GM23338 (cell line): ENCODE data around the gene YJEFN3.

Experiments used
- CREB1 ChIP-seq: fragments of 250-450 bp; sonication (Bioruptor Pico); IDR thresholded peaks from 2 replicates; pipeline ENCODE4 v1.5.0; 2020; ENCODE audit warnings: low read depth, mild to moderate bottlenecking, moderate library complexity
- EZH2 ChIP-seq: fragments of 200-600 bp; sonication (generic); IDR thresholded peaks from one replicate; pipeline ENCODE4 v1.8.0; 2017; ENCODE audit warnings: antibody characterized with exemption, mild to moderate bottlenecking, low read depth; ENCODE audit not compliant: unreplicated experiment
- EZH2phosphoT487 ChIP-seq: fragments of 200-600 bp; sonication (generic); IDR thresholded peaks from one replicate; pipeline ENCODE4 v1.8.1; 2018; ENCODE audit warnings: antibody characterized with exemption; ENCODE audit not compliant: unreplicated experiment
- JUNB ChIP-seq: IDR thresholded peaks from one replicate; pipeline ENCODE4 v1.6.1; 2016; ENCODE audit warnings: antibody characterized with exemption; ENCODE audit not compliant: unreplicated experiment
- NANOG ChIP-seq: IDR thresholded peaks from 2 replicates; pipeline ENCODE4 v1.6.1; 2016; ENCODE audit warnings: antibody characterized with exemption, borderline replicate concordance
- POLR2AphosphoS5 ChIP-seq: IDR thresholded peaks from 2 replicates; pipeline ENCODE4 v1.6.1; 2016; ENCODE audit warnings: antibody characterized with exemption, low read depth
- REST ChIP-seq: IDR thresholded peaks from one replicate; pipeline ENCODE4 v1.6.1; 2018; ENCODE audit warnings: antibody characterized with exemption; ENCODE audit not compliant: unreplicated experiment
- TF ChIP-seq, protein P1 (sequence below), 2 experiments: fragments of 200-600 bp in 1 of 2; sonication (generic) in 1 of 2; conservative IDR thresholded peaks; 2 replicates each; pipeline versions ENCODE4 v1.5.1 to v1.6.1; 2016 to 2017; ENCODE audit warnings: antibody characterized with exemption in 2 of 2, low read depth in 2 of 2, mild to moderate bottlenecking in 2 of 2, moderate library complexity in 1 of 2
- TF ChIP-seq, protein P2 (sequence below): fragments of 250-450 bp; sonication (Bioruptor Pico); IDR thresholded peaks from 2 replicates; pipeline ENCODE4 v1.5.0; 2020; ENCODE audit warnings: mild to moderate bottlenecking, moderate library complexity

DNA sequence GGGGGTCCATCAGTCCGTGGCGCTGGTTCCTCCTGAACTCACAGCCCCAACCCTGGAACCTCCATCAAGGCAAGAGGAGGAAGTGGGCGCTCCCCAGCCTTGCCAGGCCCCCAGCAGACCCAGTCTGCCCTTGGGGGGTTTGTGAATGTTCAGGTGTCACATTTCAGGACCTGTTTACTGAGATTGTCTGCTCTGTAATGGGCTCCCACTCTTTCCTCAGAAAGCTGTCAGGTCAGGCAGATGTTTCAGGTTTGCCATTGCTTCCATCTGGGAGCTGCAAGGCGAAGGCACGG lies 42.8 kb upstream of the YJEFN3 start:
- TF ChIP-seq, protein P1, sequence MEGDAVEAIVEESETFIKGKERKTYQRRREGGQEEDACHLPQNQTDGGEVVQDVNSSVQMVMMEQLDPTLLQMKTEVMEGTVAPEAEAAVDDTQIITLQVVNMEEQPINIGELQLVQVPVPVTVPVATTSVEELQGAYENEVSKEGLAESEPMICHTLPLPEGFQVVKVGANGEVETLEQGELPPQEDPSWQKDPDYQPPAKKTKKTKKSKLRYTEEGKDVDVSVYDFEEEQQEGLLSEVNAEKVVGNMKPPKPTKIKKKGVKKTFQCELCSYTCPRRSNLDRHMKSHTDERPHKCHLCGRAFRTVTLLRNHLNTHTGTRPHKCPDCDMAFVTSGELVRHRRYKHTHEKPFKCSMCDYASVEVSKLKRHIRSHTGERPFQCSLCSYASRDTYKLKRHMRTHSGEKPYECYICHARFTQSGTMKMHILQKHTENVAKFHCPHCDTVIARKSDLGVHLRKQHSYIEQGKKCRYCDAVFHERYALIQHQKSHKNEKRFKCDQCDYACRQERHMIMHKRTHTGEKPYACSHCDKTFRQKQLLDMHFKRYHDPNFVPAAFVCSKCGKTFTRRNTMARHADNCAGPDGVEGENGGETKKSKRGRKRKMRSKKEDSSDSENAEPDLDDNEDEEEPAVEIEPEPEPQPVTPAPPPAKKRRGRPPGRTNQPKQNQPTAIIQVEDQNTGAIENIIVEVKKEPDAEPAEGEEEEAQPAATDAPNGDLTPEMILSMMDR (conservative IDR thresholded peaks at IDR 0.05; ENCODE audit: low read depth in 2 of 2) = no peak
- no peak for TF ChIP-seq EZH2
- TF ChIP-seq, protein P2, sequence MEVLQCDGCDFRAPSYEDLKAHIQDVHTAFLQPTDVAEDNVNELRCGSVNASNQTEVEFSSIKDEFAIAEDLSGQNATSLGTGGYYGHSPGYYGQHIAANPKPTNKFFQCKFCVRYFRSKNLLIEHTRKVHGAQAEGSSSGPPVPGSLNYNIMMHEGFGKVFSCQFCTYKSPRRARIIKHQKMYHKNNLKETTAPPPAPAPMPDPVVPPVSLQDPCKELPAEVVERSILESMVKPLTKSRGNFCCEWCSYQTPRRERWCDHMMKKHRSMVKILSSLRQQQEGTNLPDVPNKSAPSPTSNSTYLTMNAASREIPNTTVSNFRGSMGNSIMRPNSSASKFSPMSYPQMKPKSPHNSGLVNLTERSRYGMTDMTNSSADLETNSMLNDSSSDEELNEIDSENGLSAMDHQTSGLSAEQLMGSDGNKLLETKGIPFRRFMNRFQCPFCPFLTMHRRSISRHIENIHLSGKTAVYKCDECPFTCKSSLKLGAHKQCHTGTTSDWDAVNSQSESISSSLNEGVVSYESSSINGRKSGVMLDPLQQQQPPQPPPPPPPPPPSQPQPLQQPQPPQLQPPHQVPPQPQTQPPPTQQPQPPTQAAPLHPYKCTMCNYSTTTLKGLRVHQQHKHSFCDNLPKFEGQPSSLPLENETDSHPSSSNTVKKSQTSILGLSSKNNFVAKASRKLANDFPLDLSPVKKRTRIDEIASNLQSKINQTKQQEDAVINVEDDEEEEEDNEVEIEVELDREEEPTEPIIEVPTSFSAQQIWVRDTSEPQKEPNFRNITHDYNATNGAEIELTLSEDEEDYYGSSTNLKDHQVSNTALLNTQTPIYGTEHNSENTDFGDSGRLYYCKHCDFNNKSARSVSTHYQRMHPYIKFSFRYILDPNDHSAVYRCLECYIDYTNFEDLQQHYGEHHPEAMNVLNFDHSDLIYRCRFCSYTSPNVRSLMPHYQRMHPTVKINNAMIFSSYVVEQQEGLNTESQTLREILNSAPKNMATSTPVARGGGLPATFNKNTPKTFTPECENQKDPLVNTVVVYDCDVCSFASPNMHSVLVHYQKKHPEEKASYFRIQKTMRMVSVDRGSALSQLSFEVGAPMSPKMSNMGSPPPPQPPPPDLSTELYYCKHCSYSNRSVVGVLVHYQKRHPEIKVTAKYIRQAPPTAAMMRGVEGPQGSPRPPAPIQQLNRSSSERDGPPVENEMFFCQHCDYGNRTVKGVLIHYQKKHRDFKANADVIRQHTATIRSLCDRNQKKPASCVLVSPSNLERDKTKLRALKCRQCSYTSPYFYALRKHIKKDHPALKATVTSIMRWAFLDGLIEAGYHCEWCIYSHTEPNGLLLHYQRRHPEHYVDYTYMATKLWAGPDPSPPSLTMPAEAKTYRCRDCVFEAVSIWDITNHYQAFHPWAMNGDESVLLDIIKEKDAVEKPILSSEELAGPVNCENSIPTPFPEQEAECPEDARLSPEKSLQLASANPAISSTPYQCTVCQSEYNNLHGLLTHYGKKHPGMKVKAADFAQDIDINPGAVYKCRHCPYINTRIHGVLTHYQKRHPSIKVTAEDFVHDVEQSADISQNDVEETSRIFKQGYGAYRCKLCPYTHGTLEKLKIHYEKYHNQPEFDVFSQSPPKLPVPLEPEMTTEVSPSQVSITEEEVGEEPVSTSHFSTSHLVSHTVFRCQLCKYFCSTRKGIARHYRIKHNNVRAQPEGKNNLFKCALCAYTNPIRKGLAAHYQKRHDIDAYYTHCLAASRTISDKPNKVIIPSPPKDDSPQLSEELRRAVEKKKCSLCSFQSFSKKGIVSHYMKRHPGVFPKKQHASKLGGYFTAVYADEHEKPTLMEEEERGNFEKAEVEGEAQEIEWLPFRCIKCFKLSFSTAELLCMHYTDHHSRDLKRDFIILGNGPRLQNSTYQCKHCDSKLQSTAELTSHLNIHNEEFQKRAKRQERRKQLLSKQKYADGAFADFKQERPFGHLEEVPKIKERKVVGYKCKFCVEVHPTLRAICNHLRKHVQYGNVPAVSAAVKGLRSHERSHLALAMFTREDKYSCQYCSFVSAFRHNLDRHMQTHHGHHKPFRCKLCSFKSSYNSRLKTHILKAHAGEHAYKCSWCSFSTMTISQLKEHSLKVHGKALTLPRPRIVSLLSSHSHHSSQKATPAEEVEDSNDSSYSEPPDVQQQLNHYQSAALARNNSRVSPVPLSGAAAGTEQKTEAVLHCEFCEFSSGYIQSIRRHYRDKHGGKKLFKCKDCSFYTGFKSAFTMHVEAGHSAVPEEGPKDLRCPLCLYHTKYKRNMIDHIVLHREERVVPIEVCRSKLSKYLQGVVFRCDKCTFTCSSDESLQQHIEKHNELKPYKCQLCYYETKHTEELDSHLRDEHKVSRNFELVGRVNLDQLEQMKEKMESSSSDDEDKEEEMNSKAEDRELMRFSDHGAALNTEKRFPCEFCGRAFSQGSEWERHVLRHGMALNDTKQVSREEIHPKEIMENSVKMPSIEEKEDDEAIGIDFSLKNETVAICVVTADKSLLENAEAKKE (CRISPR knock-in tag) = no peak
- TF ChIP-seq JUNB = no peak
- TF ChIP-seq EZH2phosphoT487 = no peak
- no peak for TF ChIP-seq CREB1 (CRISPR knock-in tag)
- TF ChIP-seq POLR2AphosphoS5 = no peak
- no peak for TF ChIP-seq REST
- no peak for TF ChIP-seq NANOG
